Progenitor cell of endocrine pancreas (in vitro differentiated cells): Measurements from ENCODE around the gene PFDN2. TPM values are rescaled to one million over a fixed set of nuclear protein-coding genes. Genes with fewer than 3 reads are reported as not detected.
A peak's percentile ranks its signal among the peaks of the same experiment; 100 is the strongest.

Experiments used
- DNase-seq: peaks from one replicate; pipeline ENCODE4 v3.0.0; 2021; ENCODE audit warnings: low spot score; ENCODE audit not compliant: unreplicated experiment
- H3K27ac Mint-ChIP-seq: 2 replicates; pipeline ENCODE4 v1.8.0; 2021; ENCODE audit warnings: mild to moderate bottlenecking, moderate library complexity, mixed read lengths
- H3K27me3 Mint-ChIP-seq: 2 replicates; pipeline ENCODE4 v1.8.0; 2021; ENCODE audit warnings: mixed read lengths
- H3K36me3 Mint-ChIP-seq: 2 replicates; pipeline ENCODE4 v1.8.0; 2022; ENCODE audit warnings: mixed read lengths; ENCODE audit not compliant: insufficient read depth
- H3K4me1 Mint-ChIP-seq: 2 replicates; pipeline ENCODE4 v1.8.0; 2021; ENCODE audit warnings: low read depth, mixed read lengths
- H3K4me3 Mint-ChIP-seq: 2 replicates; pipeline ENCODE4 v1.8.0; 2021; ENCODE audit warnings: low read depth, mild to moderate bottlenecking, moderate library complexity, mixed read lengths
- H3K9me3 Mint-ChIP-seq: 2 replicates; pipeline ENCODE4 v1.8.0; 2021; ENCODE audit warnings: low read depth, mixed read lengths
- total RNA-seq: library from RNA; stranded (reverse); gene quantifications from 2 replicates; pipeline ENCODE4 v1.2.1, GENCODE V29; 2021
- TF ChIP-seq, protein P1 (sequence below): fragments of 200-600 bp; sonication (generic); IDR thresholded peaks from one replicate; pipeline ENCODE4 v1.5.0; 2021; ENCODE audit warnings: antibody characterized with exemption, mild to moderate bottlenecking; ENCODE audit not compliant: unreplicated experiment

Gene PFDN2
- total RNA-seq, 1 donor from 2014 or later, result 54.8 TPM

- H3K4me1 Mint-ChIP-seq, result peaks cover 3% of the 10 kb centered on the region
- TF ChIP-seq, protein P1, sequence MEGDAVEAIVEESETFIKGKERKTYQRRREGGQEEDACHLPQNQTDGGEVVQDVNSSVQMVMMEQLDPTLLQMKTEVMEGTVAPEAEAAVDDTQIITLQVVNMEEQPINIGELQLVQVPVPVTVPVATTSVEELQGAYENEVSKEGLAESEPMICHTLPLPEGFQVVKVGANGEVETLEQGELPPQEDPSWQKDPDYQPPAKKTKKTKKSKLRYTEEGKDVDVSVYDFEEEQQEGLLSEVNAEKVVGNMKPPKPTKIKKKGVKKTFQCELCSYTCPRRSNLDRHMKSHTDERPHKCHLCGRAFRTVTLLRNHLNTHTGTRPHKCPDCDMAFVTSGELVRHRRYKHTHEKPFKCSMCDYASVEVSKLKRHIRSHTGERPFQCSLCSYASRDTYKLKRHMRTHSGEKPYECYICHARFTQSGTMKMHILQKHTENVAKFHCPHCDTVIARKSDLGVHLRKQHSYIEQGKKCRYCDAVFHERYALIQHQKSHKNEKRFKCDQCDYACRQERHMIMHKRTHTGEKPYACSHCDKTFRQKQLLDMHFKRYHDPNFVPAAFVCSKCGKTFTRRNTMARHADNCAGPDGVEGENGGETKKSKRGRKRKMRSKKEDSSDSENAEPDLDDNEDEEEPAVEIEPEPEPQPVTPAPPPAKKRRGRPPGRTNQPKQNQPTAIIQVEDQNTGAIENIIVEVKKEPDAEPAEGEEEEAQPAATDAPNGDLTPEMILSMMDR, result no peak
- no peak overlapping the region for H3K27ac Mint-ChIP-seq
- no peaks in the 10 kb centered on the region for H3K36me3 Mint-ChIP-seq
- DNase-seq, result no peak
- H3K4me3 Mint-ChIP-seq, result no peak overlapping the region
- no peaks in the 10 kb centered on the region for H3K27me3 Mint-ChIP-seq
- no peaks in the 10 kb centered on the region for H3K9me3 Mint-ChIP-seq
These were observed 20.0 kb upstream of the PFDN2 start for GRCh38 chr1:161137881-161138280.

GRCh38 chr1:161133220-161133740, 15.4 kb upstream of the PFDN2 start:
- Mint-ChIP-seq H3K27me3 (no peaks in the 10 kb centered on the region), H3K4me1 (peaks cover 24% of the 10 kb centered on the region)

DNA sequence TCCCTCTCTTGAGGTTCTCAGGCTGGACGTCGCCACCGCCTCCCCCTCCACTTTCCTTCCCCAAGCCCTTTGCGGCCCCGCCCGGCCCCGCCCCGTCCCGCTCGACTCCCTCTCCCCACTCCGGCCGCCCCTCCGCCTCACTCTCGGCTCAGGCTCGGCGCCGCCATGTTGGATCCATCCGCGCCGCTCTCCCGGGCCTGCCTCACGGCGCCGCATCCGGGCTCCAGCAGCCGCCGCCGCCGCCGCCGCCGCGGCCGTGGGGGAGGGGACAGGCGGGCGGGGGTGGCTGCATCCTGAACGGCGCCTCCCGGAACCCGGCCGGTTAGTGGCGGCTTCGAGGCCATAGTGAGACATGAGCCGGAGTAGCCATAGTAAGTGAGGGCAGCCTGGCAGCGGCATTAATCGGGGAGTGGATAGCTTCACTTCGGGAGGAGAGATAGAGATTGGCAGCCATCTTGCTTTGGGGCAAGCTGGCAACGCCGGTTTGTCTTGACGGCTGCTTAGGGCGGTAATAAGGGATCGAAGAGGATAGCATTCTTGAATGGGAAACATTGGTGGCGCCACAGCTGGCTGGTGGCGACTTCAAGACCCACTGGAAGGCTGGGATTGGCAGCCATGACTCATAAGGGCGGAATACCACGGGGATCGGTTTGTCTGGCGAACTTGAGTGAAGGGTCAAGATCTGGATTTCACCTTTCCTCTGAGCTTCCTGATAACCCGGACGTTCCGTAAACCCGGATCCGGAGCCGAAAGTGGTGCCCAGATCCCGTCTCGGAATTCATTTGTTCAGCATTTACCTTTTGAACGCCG, 14.8 kb upstream of the PFDN2 start, which contains the start of gene DEDD:
TSS of gene DEDD (minus strand) at position 258 of the 810 bp plus-strand sequence. CDS start 8,205 bp downstream, outside the sequence.
- H3K4me3 Mint-ChIP-seq, result no peak within 1 kb of the TSS

More at GRCh38 chr1:161133220-161133740, 15.4 kb upstream of the PFDN2 start:
- no peak overlapping the region for H3K27ac Mint-ChIP-seq
- H3K4me3 Mint-ChIP-seq, result no peak overlapping the region
- H3K9me3 Mint-ChIP-seq, result no peaks in the 10 kb centered on the region
- TF ChIP-seq, protein P1, result no peak
- peaks cover 6% of the 10 kb centered on the region for H3K36me3 Mint-ChIP-seq
- DNase-seq, result no peak

GRCh38 chr1:161131523-161132409, 13.9 kb upstream of the PFDN2 start:
- DNase-seq, result no peak
- TF ChIP-seq, protein P1, result no peak
- Mint-ChIP-seq H3K27me3 (no peaks in the 10 kb centered on the region), H3K36me3 (peaks cover 13% of the 10 kb centered on the region), H3K4me1 (peaks cover 31% of the 10 kb centered on the region), H3K27ac (peak overlapping the region; percentile 90), H3K9me3 (no peaks in the 10 kb centered on the region), H3K4me3 (no peak overlapping the region)

More for the DNA sequence above, 14.8 kb upstream of the PFDN2 start, which contains the start of gene DEDD:
- no peaks in the 10 kb centered on the region for H3K27me3 Mint-ChIP-seq
- H3K36me3 Mint-ChIP-seq, result peaks cover 8% of the 10 kb centered on the region
- TF ChIP-seq, protein P1, result no peak
- peaks cover 28% of the 10 kb centered on the region for H3K4me1 Mint-ChIP-seq
- DNase-seq, result peak; percentile 83
- H3K27ac Mint-ChIP-seq, result peak within 1 kb of the TSS; percentile 90
- H3K9me3 Mint-ChIP-seq, result no peaks in the 10 kb centered on the region

GRCh38 chr1:161130266-161130665, 12.4 kb upstream of the PFDN2 start:
- no peak overlapping the region for H3K4me3 Mint-ChIP-seq
- H3K27ac Mint-ChIP-seq, result peak overlapping the region; percentile 73
- H3K36me3 Mint-ChIP-seq, result peaks cover 20% of the 10 kb centered on the region
- H3K9me3 Mint-ChIP-seq, result no peaks in the 10 kb centered on the region
- H3K4me1 Mint-ChIP-seq, result peaks cover 28% of the 10 kb centered on the region
- TF ChIP-seq, protein P1, result no peak
- no peak for DNase-seq
- H3K27me3 Mint-ChIP-seq, result no peaks in the 10 kb centered on the region
